ENCODE results near the gene TTC38.

TTC38 gene

GRCh38 chr22:46226577-46226976 is 41.2 kb upstream of the TTC38 start:
- no peaks in the 10 kb centered on the region for H4K20me1 ChIP-seq (ENCODE audit: control insufficient read depth, insufficient read depth, low read depth, low read length)
- no peaks in the 10 kb centered on the region for H3K9me2 ChIP-seq (replicated peaks; ENCODE audit: control insufficient read depth, low read length)
- no peaks in the 10 kb centered on the region for H3K79me2 ChIP-seq (ENCODE audit: control insufficient read depth, low read length)
- H3K9me3 ChIP-seq (ENCODE audit: control insufficient read depth, insufficient read depth, low read length), result no peaks in the 10 kb centered on the region
- no peak overlapping the region for H3K4me2 ChIP-seq (ENCODE audit: low read length)
- H3F3A ChIP-seq (ENCODE audit: control insufficient read depth, insufficient read depth), result no peaks in the 10 kb centered on the region
- H3K4me1 ChIP-seq (ENCODE audit: control insufficient read depth, low read length), result 0 out of 2 replicates have a peak, but pooled peaks cover 5% of the 10 kb centered on the region
- no peak for TF ChIP-seq EZH2phosphoT487 (IDR thresholded peaks at IDR 0.05; ENCODE audit: borderline replicate concordance, low read length)
- no peak for TF ChIP-seq CTCF (IDR thresholded peaks at IDR 0.05; ENCODE audit: low read depth, low read length, poor library complexity, severe bottlenecking)
- no peaks in the 10 kb centered on the region for H3K27me3 ChIP-seq (ENCODE audit: control insufficient read depth, low read length)
- H3K4me3 ChIP-seq (ENCODE audit: low read length), result no peak overlapping the region
- H3K27ac ChIP-seq (ENCODE audit: low read depth, low read length), result no peak overlapping the region
- no peaks in the 10 kb centered on the region for H3K36me3 ChIP-seq (ENCODE audit: control insufficient read depth, low read length)

- Histone ChIP-seq H3F3A (ENCODE audit: control insufficient read depth, insufficient read depth) (no peaks in the 10 kb centered on the region), H3K27me3 (ENCODE audit: control insufficient read depth, low read length) (no peaks in the 10 kb centered on the region), H3K9me2 (replicated peaks; ENCODE audit: control insufficient read depth, low read length) (no peaks in the 10 kb centered on the region), H3K4me3 (ENCODE audit: low read length) (no peak overlapping the region), H3K79me2 (ENCODE audit: control insufficient read depth, low read length) (no peaks in the 10 kb centered on the region), H3K36me3 (ENCODE audit: control insufficient read depth, low read length) (no peaks in the 10 kb centered on the region), H3K4me2 (ENCODE audit: low read length) (no peak overlapping the region), H3K4me1 (ENCODE audit: control insufficient read depth, low read length) (peaks cover 10% of the 10 kb centered on the region; the same call in 1 of the 2 replicates), H4K20me1 (ENCODE audit: control insufficient read depth, insufficient read depth, low read depth, low read length) (no peaks in the 10 kb centered on the region), H3K9me3 (ENCODE audit: control insufficient read depth, insufficient read depth, low read length) (no peaks in the 10 kb centered on the region), H3K27ac (ENCODE audit: low read depth, low read length) (no peak overlapping the region)
- TF ChIP-seq CTCF (IDR thresholded peaks at IDR 0.05; ENCODE audit: low read depth, low read length, poor library complexity, severe bottlenecking) (no peak), EZH2phosphoT487 (IDR thresholded peaks at IDR 0.05; ENCODE audit: borderline replicate concordance, low read length) (no peak)
These were observed 38.1 kb upstream of the TTC38 start for GRCh38 chr22:46229701-46230100.

GRCh38 chr22:46230262-46230901 is 37.4 kb upstream of the TTC38 start:
- Histone ChIP-seq H3K27me3 (ENCODE audit: control insufficient read depth, low read length) (no peaks in the 10 kb centered on the region), H3K4me2 (ENCODE audit: low read length) (no peak overlapping the region), H3K27ac (ENCODE audit: low read depth, low read length) (no peak overlapping the region), H3K9me3 (ENCODE audit: control insufficient read depth, insufficient read depth, low read length) (no peaks in the 10 kb centered on the region), H3K4me1 (ENCODE audit: control insufficient read depth, low read length) (peaks cover 11% of the 10 kb centered on the region; the same call in 1 of the 2 replicates), H3K79me2 (ENCODE audit: control insufficient read depth, low read length) (no peaks in the 10 kb centered on the region), H3K9me2 (replicated peaks; ENCODE audit: control insufficient read depth, low read length) (no peaks in the 10 kb centered on the region), H3K4me3 (ENCODE audit: low read length) (no peak overlapping the region), H3K36me3 (ENCODE audit: control insufficient read depth, low read length) (no peaks in the 10 kb centered on the region), H3F3A (ENCODE audit: control insufficient read depth, insufficient read depth) (no peaks in the 10 kb centered on the region), H4K20me1 (ENCODE audit: control insufficient read depth, insufficient read depth, low read depth, low read length) (no peaks in the 10 kb centered on the region)
- no peak for TF ChIP-seq CTCF (IDR thresholded peaks at IDR 0.05; ENCODE audit: low read depth, low read length, poor library complexity, severe bottlenecking)
- no peak for TF ChIP-seq EZH2phosphoT487 (IDR thresholded peaks at IDR 0.05; ENCODE audit: borderline replicate concordance, low read length)
